GM19463 (cell line): Measurements from ENCODE around the gene KRT75.

Experiments used
- ATAC-seq: cut with Tn5 transposase; IDR thresholded peaks from one replicate; pipeline ENCODE4 v1.9.1; 2021; ENCODE audit warnings: mild to moderate bottlenecking, moderate library complexity; ENCODE audit not compliant: unreplicated experiment

The KRT75 gene

DNA sequence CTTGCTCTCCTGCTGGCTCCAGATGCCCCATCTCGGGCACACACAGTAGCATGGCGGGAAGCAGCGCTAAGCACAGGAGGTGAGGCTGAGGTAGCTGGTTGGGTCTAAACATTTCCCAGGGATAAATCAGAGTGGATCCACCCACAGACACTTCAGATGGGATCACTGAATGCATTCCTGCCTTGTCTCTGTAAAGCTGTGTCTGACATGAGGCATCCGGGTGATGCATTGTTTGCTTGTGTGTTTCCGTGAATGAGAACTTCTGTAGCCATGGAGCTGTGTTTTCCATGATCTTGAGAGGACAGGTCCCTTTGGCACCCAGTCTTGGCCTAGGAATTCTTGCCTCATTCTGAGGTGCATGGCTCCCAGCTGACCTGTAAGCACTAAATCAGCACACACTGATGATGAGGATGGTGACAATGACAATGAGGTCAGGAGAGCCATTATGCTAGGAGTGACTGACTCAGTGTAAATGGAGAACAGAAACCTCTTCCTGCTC, 6.7 kb upstream of the KRT75 start:
- no peak for ATAC-seq

DNA sequence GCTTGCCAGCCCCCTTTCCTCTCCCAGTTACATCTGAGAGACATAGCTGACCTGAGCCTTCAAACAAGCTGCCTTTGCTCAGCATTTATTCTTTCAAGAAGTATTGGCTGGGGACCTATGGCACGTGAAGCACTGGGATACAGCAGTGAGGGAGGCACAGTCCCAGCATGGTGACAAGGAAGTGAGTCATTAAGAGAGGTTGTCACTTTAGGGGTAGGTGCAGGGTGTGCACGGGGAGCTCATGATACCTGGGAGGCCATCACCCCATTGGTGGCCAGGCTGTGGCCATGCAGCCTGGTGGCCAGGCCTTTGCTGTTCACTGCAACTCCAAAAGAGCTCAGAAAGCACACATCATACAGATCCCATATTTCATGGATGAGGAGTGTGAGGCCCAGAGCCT, 5.7 kb upstream of the KRT75 start:
- no peak for ATAC-seq

DNA sequence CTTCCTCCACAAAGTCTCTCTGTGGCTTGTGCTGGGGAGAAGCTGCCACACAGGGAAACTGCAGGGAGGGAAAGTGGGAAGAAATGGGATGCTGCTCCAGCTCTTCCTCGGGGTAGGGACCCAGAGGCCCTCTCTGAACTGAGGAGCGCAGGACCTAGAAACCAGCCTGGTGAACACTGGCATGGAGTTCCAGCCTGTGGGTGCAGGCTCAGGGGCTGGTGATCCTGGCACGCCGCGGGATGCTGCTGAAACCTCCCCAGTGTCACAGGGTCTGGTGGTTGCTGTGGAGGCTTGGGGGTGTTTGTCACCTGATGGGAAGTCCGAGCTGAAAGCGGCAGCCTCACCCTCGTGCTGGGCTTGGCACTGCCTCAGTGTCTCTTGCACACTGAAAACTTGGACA, 5.2 kb upstream of the KRT75 start:
- no peak for ATAC-seq

DNA sequence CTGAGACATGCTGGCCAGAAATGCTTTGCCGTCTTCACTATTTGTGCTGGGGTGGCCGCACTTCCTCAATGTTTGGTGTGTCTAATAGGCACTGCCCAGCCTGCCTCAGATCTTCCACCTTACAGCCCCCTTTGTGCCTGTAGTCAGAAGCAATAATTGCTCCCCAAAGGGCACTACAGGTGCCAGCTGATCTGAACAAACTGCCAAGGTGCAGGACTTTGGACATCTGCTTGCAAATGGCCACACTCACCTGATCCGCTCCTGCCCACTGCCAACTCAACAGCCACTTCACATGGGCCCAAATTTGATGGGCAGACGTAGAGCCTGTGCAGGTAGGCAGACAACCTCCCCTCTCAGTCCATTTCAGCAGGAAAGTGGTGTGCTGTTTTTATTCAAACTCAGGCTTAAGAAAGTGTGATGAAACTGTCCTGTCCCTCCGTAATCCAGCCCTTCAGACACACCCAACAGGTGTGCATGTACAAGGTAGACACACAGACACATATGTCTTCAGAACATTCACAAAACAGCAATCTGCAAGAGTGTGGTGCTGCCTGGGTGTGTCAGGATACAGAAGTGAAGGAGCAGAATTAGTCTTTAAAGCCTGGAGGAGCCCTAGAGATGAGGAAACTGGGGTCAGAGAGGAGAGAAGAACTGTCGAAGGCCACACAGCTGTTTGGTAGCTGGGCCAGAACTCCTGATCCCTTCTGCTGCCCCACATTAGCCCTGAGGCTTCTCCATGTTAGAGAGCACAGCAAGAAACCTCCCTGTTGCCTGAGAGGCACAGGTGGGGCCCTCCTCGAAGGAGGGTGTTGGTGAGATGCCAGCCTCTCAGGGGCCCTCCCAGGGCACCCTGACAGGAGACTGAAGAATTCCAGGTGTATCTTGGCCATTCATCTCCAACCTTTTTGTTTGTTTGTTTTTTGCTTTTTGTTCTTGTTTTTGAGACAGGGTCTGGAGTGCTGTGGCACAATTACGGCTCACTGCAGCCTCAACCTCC, 4.4 kb upstream of the KRT75 start:
- ATAC-seq: no peak

GRCh38 chr12:52437508-52437907, 3.3 kb upstream of the KRT75 start:
- ATAC-seq: no peak

GRCh38 chr12:52436828-52437474, 2.8 kb upstream of the KRT75 start:
- no peak for ATAC-seq

DNA sequence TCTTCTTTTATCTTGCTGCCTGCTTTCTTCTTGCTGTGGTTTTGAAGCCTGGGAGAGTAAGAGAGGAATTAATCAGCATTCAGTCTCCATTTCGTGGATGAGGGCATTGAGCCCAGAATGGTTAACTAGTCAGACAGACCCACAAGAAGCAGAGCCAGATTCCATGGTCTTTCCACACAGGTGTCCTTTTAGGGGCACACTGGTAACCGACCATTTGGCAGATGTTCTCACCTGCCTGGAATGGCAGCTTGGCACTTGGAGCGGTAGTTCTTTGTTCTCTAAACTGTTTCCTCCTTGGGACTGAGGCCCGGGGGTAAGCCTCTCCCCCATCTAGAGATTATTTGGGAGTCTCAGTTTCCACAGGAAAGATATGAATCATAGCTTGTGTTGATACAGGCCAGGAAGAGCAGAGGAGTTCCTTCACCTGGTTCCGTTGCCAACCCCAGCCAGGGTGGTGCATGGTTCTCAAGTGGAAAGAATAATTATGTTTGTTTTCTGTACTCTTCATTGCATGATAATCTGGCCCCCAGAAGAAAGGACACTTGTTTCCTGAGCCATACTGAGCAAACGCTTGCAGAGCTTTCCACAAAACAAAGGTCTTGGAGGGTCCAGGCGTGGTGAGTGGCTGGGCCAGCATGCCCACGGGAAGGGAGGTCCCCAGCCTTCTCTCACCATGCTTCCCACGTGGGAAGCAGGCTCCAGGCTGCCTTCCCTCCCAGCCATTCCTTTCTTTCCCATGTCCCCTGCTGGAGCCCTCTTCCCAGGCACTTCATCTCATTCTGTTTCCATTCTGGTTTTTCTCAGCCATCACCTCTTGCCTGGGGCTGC, 2.0 kb upstream of the KRT75 start:
- ATAC-seq: no peak

- no peak for ATAC-seq
Measured at GRCh38 chr12:52435659-52435999, 1.5 kb upstream of the KRT75 start.

DNA sequence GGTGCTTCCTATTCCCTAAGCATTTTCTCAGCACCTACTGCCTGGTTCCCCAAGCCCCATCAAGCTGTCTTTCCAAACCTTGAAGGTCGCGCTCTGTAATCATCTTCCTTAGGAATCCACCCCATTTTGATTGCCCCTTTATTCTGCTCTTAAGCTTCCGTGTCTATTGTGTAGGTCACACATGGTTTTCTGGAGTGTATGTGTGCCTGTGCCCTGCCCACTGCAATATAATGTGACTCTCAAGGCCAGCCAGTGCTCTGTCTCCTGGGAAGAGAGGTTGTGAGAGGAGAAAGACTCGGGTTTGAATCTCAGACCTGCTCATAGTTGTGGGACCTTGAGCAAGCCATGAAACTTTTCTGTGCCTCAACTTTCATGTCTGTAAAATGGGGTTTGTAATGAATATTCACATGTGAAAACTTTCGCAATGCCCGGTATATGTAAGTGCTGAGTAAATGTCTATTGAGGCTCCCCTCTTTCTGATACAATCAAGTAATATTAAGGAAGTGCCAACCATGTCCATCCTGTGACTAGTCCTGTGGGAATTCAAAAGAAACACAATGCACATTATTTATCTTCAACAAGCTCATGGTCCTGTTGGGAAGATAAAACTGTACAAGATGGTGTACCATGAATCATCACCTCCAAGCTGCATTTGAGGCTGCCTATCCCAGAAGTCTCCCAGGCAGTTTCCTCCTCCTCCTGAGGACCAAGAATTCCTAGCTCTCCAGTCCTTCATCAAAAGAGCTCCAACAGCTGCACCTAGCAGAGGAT, 774 bp upstream of the KRT75 start:
- ATAC-seq: no peak

- no peak for ATAC-seq
Measured at GRCh38 chr12:52433501-52434080, 580 bp downstream of the KRT75 start.

DNA sequence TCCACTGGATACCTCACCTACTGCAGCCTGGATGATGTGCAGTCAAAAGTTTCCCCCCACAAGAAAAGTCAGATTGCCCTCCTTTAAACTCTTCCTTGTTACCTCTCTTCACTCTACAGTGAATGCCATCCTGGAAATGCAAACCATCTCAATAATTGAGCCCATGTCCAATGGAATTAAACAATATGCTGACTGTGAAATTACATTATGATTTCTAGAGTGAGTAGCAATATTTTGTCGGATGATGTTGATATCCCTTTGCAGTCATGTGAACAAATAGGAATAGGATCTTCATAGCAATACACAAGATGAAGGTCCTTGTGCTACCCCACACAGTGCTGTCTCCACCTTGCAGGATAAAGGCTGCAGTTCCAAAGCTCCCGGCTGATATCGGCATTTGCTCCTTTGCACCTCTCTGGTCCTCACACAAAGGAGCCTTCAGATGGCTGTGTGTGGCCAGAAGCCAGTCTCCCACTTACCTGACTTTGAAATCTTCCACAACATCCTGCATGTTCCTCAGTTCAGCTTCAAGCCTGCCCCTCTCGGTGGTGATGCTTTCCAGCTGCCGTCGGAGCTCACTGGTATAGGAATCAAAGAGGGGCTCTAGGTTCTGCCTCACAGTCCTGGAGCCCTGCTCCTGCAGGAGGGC, 1.5 kb downstream of the KRT75 start:
- no peak for ATAC-seq

DNA sequence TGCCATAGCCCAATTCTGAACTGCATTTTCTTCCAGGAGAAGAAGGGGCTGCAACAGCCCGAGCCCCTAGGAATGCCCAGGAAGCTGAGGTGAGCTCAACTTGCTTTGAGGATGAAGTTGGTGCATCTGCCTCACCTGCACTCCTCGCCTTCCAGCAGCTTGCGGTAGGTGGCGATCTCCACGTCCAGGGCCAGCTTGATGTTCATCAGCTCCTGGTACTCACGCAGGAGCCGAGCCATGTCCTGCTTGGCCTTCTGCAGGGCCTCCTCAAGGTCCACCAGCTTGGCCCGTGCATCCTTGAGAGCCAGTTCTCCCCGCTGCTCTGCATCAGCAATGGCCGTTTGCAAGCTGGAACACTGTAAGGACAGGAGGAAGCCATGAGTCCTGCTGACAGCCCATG, 6.0 kb downstream of the KRT75 start:
- ATAC-seq: no peak

GRCh38 chr12:52427083-52427482, 7.1 kb downstream of the KRT75 start:
- ATAC-seq: no peak

- no peak for ATAC-seq
Measured at GRCh38 chr12:52426034-52426433, 8.1 kb downstream of the KRT75 start.

GRCh38 chr12:52425466-52425865, 8.7 kb downstream of the KRT75 start:
- no peak for ATAC-seq

DNA sequence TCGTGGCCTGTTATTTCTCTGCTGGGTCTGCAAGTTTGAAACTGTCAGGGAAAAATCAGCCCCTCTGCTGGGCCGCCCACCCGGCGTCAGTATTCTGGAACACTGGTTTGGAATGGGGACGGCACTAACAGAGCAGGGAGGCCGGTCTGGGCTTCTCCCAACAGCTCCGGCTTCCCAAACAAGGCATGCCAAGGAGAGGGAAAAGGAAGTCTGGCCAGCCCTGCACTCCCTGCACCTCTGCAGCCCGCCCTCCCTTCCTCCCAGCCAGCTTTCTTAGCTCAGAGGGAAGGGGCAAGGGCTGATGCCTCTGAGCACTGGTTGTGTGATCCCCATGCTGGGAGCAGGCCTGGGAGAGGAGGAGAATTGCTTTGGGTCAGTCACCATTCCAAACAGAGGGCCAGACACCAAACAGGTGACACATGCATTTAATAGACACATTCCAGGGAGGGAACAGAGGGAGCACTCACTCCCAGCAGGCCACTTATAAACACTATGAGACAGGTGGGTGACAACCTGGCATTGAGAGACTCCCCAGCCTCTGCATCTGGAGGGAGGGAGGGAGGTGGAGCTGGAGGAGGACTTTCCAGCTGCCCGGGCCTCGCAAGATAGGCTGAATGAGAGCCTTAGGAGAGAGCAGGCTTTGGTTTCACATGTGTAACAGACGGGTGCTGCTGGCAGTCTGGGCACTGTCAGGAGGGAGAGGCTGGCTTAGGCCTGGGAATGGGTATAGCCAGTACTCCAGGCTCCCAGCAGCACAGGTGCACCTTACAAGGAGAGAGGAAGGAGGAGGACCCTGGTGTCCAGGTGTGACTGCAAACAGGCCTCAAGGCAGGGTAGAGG, 10.3 kb downstream of the KRT75 start:
- ATAC-seq: no peak

- no peak for ATAC-seq
Measured at GRCh38 chr12:52423035-52423434, 11.1 kb downstream of the KRT75 start.

DNA sequence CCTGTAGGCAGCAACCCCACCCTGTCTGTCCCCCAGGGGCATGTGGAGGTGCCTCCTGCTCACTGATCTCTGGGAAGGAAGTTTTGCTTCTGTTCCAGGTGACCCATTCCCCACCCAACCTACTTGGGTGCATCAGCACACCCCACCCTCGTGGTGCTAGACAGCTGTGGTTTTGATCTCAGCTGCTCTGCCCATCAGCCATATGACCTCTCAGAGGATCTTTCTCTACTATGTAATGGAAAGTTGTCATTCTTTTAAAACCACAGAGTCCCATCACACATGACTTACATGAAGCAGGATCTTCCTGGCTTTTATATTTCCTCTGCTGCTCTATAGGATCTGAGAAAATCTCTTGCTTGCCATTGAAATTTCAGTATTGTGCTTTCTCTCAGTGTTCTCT, 14.5 kb downstream of the KRT75 start:
- ATAC-seq: no peak

DNA sequence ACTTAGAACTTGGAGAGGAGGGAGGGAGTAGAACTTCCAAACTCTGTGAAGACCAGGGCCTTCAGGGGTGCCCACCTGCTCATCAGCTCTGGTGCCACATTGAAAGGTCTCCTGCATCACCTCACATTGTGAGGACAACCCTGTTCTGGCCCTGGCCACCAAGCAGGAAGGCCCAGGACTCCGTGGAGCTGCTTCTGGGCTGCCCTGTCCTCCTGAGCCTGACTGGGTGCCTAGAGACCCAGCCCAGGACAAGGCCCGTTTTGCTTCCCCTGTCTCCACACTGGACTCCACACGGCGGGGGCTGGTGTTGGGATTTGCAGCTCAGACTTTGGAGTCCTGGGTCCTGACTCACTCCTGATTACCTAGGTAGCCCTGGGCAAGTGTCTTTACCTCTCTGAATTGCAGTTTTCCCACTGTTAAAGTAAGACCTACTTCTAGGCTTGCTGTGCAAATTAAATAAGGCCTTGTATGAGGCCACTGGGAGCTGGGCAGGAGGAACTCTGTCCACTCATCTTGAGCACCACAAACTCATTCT, 15.5 kb downstream of the KRT75 start:
- ATAC-seq: no peak
